Hematopoietic multipotent progenitor cell (in vitro differentiated cells): ENCODE results near the gene SNRPD2. TPM values are rescaled to one million over a fixed set of nuclear protein-coding genes. Genes with fewer than 3 reads are reported as not detected.
A peak's percentile ranks its signal among the peaks of the same experiment; 100 is the strongest.

Source experiments
- DNase-seq, 3 donors: peaks; one replicate each; pipeline ENCODE4 v3.0.0-alpha.2; 2011 to 2015; ENCODE audit warnings: low read depth in 2 of 3, low spot score in 2 of 3
- total RNA-seq: library from RNA; depleted of rRNA; stranded (reverse); fragments of >200 nt; gene quantifications from one replicate; pipeline ENCODE4 v1.2.3, GENCODE V29; 2012

The SNRPD2 gene
- total RNA-seq, 1 donor, result 215 TPM

DNA sequence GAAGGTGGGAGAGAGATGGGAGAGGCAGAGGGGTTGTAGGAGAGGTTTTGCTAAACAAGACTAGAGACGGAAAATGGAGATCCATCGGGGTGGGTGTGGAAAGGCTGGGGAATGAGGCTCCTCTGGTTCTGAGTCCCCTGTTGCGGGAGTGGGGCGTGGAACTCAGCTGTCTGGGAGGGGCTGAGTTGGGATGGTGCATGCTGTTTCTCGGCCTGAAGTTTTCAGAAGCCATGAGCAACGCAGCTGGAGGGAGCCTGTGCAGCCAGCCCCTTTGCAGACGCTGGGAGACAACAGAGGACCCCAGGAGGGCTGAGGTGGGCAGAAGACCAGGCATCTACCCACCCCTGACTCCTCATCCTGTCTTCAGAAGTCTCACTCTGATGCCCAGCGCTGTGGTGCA is 31.1 kb downstream of the SNRPD2 start:
- DNase-seq, result no peak

DNA sequence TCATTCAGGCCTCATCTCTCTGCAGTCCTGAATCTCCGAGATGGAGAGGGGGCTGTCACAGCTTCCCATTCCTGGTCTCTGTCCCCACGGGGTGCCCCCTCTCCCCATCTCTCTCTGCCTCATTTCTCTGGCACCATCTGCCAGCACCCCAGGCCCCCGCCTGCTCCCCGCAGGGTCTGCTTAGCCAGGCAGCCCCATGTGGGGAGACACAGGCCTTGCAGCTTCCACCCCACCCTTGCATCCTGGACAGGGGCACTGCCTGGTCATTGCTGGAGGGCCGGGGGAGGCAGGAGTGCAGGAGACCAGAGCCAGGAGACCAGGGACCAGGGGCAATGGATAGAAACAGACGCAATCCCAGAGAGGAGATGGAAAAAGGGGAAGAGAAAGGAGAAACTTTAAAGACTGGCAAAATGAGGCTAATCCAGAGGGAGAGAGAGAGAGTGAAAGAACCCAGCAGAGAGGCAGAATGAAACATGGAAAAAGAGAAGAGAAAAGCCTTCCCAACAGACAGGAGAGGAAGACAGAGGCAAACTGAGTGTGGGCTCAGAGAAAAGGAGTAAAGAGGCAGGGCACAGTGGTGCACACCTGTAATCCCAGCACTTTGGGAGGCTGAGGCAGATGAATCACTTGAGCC is 32.5 kb downstream of the SNRPD2 start:
- no peak for DNase-seq

DNA sequence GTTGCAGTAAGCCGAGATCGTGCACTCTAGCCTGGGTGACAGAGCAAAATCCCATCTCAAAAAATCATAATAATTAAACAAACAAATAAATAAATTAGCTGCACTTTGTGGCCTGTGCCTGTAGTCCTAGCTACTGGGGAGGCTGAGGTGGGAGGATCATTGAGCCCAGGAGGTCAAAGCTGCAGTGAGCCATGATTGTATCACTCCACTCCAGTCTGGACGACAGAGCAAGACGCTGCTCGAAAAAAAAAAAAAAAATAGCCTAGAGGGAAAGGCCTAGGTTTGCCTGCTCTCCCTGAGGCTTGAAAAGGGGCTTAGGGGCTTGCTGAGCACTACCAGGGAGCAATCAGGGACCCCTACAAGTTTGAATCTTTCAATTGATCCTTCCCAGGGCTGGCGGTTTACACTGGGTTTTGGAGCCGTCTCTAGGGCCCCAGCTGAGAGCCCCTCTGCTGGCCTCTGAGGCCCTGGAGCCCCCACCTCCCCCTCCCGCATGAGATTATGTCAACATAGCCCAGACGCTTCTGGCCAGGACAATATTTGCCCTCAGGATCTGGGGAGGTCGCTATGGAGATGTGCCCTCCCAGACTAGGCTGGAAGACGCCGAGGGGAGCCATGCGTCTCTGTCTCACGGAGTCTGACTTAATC is 34.1 kb downstream of the SNRPD2 start:
- no peak for DNase-seq

DNA sequence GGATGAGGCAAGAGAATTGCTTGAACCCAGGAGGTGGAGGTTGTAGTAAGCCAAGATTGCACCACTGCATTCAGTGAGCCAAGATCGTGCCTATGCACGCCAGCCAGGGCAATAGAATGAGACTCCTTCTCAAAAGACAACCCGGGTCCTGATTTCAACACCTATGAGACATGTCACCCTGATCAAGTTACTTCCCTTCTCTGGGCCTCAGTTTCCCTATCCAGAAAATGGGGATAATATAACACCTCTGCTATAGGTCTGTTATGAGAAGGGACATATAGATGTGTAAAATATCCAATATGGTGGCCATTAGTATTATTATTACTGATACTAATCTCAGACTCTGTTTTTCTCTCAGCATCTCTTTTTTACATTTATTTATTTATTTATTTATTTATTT is 36.7 kb downstream of the SNRPD2 start:
- no peak for DNase-seq

DNA sequence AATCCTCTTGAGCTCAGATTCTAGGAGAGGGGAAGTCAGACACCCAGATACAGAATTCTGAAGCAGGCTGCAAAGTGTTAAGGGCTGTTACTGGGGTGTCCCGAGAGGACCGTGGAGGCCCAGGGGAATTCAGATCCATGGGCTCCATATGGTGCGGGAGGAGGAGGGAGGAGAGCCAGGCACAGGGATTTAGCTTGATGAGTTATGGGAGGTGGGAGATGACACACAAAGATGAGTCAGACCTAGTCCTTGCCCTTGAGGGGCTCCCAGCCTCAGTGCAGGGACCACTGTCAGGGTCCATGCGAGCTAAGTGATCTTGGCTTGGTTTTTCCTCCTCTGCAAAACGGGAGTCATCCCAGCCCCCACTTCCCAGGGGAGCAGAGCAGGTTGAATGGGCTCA is 38.1 kb downstream of the SNRPD2 start:
- DNase-seq, result no peak

DNA sequence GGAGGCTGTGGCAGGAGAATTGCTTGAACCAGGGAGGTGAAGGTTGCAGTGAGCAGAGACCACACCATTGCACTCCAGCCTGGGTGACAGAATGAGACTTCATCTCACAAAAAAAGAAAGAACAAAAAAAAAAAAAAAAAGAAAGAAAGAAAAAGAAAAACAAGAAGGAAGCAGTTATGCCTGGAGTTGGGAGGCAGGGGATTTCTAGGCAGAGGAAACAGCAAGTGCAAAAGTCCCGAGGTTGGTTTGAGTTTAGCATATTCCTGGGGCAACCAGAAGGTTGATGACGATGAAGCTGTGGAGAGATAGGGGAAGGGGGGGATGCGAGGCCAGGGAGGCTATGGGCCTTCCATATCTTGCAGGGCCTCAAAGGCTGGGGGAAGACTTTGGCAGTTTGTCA is 41.0 kb downstream of the SNRPD2 start:
- DNase-seq, result no peak

DNA sequence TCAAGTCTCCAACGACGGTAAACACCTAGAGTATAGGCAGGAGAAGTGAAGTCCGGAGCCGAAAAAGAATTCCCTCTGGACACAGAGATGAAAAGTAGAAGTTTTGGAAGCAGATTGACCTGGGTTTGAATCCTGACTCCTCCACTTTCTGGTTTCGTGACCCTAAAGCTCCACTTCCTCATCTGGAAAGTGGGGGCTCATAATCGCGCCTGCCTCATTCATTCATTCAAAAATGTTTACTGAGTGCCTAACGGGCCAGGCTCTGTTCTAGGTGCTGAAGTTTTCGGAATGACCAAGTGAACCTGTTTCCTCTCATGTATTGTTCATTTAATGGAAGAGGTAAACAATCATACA is 45.4 kb downstream of the SNRPD2 start:
- no peak for DNase-seq

DNA sequence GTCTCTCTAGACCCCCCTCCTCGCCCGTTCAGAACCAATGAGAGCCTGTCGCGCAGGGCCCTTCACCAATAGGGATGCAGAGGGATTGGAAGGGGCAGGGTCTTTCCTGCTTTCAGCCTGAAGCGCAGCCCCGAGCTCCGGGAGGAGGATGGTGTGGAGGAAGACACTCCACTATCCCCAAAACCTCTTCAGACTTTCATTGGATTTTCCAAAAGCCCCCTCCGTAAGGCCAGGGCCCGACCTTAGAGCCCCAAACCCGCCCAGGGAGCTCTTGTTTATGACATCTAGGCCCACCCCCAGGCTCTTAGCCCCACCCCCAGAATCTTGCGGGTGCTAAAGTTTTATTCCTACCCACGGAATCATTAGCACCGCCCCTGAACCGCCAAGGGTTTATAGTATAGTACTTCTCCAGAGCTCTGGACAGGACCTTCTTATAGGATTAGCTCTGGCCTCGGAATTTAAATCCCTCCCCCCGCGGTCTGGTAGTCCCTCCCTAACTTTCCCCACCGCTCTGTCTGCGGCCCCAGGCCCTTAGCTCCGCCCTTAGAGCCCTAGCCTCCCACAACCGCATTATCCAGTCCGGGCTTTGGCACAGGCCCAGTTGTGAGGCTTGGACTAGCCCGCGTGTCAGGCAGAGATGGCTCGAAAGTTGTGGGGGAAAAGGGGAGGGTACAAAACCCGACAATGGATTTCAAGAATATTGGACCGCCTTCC is 46.0 kb downstream of the SNRPD2 start:
- peak; percentile 69 to 92 (median 88) for DNase-seq

DNA sequence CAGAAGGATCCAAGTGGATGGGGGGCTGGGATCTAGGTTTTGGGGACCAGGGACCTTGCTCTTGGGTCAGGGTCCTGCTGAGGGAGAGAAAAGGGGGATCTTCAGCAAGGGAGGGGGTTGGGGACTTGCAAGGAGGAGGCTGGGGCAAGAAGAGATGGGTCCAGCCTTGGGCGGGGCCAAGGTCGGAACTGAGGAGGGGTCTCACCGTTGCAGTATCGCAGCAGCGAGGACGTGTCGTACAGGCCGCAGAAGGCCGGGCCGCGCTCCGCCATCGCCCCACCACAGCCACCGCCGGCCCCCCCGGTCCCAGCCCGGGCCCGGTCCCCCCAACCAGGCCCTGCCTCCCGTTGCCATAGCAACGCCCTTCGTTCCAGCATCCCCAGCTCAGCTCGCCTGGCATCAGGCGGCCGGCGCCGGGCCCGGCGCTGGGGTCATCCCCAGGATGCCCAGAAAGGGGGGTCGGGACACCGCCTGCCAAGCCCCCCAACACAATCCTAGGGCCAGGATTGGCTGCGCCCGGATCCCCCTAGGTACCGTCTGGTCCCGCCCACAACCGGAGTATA is 46.6 kb downstream of the SNRPD2 start:
- no peak for DNase-seq

DNA sequence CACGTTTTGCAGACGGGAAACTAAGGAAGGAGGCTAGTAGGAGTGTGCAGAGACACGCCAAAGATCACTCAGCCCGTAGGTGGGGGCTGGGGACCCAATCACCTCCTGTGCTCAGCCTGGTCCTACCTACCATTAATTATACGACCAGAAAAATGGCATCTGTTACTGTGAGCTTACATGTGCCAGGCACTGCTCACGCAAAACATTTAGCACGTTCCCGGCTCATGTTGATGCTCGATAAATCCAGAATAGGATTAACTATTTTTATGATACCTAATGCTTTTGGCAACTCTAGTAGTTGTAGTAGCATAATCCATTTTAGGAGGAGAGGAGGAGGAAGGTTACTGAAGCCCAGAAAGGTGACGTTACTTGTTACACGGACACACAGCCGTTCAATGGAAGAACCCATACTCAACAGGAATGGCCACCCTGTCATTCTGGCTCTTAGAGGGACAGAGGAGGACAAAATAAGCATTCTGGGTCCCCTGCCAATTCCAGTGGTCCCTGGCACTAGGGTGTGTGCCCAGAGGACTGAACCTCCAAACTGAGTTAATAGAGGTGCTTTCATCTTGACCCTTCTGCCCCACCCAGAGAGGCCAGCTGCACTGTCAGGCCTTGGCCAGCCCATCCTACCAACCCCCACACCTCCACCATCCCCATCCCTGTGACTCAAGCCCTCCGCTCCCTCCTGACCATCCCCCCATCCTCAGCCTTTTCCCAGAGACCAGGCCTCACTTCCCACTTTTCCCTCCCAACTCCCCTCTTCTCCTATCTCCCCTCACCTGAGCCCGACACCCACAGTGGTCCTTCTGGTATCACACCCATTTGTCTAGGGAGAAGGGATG is 47.6 kb downstream of the SNRPD2 start:
- no peak for DNase-seq

DNA sequence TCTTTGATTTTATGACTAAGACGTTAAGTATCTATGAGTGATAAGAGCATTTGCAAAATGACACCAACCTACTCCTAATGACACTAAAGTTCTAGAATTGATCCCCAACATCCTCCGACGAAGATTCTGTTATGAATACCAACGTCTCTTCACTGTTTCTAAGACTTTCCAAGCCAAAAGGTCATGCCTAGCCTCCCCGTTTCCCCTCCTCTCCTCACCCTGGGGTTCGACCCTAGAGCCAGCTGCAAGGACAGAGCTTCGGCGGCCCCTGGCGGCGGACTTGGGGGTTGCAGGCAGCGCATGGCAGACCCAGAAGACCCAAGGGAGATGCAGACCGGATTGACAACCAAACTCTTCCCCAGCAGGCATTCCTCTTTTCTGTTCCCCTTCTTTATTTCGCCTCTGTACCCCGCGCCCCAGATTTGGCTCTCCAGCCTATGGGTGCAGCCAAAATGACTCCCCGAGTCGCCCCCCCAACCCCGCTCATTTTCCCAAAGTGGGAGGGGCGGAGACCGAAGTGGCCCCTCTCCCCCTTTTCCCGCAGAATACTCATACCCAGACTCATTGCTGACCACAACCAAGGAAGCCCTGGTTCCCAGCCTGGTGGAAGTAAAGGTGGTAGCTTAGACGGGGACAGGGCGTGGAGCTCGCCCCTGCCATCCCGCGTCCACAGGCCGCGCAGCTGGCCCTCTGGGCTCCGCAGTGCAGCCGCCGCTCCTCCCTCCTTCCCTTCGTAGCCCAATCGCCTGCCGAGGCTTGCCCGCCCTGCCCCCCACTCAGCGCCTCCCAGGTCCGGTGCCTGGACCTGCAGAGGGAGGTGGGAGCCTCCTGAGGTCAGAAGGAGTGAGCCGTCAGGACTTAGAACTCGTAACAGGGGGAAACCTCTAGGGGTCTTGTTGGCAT is 48.5 kb downstream of the SNRPD2 start:
- peak; percentile 81 to 88 (median 81) for DNase-seq

DNA sequence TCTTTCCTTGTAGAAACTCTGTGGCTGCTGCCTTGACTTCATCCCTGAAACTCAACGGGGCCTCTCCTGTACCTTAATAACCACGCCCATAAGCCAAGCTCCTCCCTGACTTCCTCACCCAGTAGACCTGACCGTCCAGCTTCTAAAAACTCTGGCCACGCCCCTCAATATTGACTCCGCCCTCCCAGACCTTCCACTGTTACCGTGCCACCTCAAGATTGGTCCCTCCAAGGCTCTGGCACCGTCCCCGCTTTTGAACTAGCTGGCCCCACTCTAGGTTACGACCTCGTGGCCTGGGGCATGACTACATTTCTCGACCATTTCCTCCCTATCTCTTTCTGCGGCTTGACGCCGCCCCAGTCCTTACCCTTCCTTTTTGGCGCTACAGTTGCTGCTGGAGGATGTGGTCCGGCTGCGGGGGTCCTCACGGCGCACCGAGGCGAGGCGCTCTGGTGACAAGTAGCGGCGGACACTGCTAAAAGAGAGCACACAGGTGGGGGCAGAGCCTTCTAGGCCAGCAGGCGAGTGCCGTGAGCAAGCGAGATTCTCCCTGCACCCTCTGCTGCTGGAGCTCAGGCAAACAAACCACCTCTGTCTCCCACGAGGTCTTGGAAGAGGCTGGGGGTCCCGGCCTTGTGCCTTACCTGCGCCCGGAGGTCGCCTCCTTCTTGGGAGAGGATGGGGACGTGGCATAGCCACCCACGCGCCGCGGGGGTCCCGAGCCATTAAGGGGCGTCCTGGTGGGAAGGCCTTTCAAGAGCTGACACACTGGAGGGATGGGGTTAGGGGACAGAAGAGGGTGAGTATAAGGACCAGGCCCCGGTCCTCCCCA is 50.3 kb downstream of the SNRPD2 start:
- DNase-seq, result peak in 2 of 3 donors; percentile 86 to 90

DNA sequence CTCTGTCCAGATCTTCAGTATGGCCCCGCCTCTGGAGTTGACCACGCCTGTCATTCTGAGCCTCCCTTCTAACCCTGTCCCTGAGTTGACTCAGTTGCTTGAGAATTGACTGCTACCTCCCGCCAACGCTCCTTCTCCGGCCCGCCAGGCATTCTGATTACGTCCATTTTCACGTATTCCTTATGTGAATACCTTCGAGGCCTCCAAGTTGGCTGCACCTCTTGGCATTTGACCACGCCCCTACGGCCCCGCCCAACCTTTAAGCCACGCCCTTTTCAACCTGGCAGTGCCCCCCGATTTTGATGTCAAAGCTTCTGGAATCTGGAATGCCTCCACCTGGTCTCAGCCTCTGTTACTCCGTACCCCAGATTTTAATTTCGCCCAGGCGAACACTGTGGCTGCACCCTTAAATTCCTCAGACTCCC is 50.9 kb downstream of the SNRPD2 start:
- DNase-seq, result peak in 2 of 3 donors; percentile 17 to 46

DNA sequence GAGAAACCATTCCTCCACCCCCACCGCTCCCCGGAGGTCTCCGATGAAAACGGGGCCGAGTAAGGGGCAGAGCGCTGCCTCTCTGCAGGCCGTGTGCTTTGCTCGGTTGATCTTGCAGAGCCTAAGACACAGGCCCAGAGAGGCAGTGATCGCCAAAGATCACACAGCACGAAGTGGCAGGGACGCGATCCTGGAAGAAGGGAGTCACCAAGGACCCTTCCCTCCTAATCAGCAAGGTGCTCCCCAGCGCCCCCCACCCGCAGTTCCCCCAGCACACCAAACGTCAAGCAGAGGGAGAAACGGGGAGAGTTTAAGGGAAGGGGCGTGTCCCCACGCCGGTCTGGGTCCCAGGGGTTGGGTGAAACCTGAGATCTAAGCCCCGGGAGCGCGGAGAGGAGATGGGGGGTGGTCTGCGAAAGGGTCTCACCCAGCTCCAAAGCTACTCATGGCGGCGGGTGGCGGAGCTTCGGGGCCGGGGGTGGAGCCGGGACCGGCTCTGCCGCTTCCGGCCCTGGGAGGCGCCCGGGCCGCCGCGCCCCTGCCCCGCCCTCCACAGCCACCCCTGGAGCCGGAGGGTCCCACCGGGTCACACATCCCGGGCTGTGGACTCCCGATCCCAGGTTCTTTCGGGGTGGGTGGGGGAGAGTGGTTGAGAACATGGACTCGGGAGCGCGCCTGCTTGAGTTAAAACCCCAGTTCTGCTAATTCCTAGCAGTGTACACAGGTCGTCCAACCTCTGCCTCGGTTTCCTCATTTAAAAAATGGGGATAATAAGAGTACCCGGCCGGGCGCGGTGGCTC is 52.6 kb downstream of the SNRPD2 start, which contains the start of gene EML2:
Gene EML2 (minus strand): TSS at position 468 of the 800 bp plus-strand sequence. CDS start 21 bp downstream, at position 447.
- DNase-seq, result peak in 2 of 3 donors; percentile 41 to 43

DNA sequence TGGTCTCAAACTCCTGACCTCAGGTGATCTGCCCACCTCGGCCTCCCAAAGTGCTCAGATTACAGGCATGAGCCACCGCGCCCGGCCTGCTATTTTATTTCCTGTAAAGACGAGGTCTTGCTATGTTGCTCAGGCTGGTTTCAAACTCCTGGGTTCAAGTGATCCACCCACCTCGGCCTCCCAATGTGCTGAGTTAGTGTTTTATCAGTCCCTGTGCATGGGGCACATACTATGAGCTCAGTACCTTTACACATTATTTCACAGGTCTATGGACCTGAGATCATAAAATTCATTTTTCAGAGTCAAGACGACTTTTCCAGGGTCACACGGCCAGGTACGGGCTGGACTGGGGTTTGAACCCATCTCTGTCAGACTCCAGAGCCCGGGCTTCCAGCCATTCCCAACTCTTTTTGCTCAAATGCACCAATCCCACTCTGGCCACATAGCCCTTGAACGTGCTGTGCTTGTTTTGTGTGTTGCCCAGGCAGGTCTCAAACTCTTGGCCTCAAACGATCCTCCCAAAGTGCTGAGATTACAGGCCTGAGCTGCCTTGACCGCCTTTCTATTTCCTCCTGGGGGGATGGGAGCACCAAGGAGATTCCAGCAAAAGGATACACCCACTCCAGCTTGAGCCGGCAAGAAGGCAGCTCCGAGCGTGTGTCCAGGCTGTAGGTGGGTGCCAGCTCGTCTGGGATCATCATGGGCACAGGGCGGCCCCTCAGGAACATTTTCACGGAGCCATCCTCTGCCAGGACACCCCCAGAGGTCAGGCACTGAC is 53.7 kb downstream of the SNRPD2 start:
- DNase-seq, result no peak
